Measurements from ENCODE around the gene SPATA45.

Gene SPATA45

GRCh38 chr1:212780759-212781158, 66.7 kb downstream of the SPATA45 start:
- TF ChIP-seq, protein P1, sequence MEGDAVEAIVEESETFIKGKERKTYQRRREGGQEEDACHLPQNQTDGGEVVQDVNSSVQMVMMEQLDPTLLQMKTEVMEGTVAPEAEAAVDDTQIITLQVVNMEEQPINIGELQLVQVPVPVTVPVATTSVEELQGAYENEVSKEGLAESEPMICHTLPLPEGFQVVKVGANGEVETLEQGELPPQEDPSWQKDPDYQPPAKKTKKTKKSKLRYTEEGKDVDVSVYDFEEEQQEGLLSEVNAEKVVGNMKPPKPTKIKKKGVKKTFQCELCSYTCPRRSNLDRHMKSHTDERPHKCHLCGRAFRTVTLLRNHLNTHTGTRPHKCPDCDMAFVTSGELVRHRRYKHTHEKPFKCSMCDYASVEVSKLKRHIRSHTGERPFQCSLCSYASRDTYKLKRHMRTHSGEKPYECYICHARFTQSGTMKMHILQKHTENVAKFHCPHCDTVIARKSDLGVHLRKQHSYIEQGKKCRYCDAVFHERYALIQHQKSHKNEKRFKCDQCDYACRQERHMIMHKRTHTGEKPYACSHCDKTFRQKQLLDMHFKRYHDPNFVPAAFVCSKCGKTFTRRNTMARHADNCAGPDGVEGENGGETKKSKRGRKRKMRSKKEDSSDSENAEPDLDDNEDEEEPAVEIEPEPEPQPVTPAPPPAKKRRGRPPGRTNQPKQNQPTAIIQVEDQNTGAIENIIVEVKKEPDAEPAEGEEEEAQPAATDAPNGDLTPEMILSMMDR (IDR thresholded peaks at IDR 0.05; ENCODE audit: borderline replicate concordance, insufficient read depth, low read depth, low read length), result no peak
- no peak overlapping the region for H3K4me3 ChIP-seq (ENCODE audit: low read depth, low read length)

Measured in GM12875 (cell line).